SU-DHL-6 (cell line): ENCODE data around the gene NEK10.

Experiments
- H2AFZ ChIP-seq: fragments of 200-600 bp; sonication (generic); 2 replicates; pipeline ENCODE4 v1.6.1; 2014; ENCODE audit warnings: low read depth, mild to moderate bottlenecking, moderate library complexity, mixed read lengths, antibody characterized with exemption, low read length; ENCODE audit not compliant: severe bottlenecking
- H3F3A ChIP-seq: fragments of 200-600 bp; shearing (Covaris generic); 2 replicates; pipeline ENCODE4 v1.6.0; 2016; ENCODE audit warnings: antibody characterized with exemption, mild to moderate bottlenecking; ENCODE audit not compliant: insufficient read depth
- H3K27ac ChIP-seq: fragments of 200-600 bp; sonication (generic); 2 replicates; pipeline ENCODE4 v1.5.1; 2016; ENCODE audit warnings: low read depth, mild to moderate bottlenecking, low read length, moderate library complexity, mixed read lengths
- H3K27me3 ChIP-seq: fragments of 200-600 bp; sonication (generic), shearing (Covaris generic); 2 replicates; pipeline ENCODE4 v1.6.0; 2014; ENCODE audit warnings: mild to moderate bottlenecking, low read length
- H3K36me3 ChIP-seq: fragments of 200-600 bp; sonication (generic); 2 replicates; pipeline ENCODE4 v1.6.1; 2014; ENCODE audit warnings: mild to moderate bottlenecking, low read length, mixed read lengths
- H3K4me2 ChIP-seq: fragments of 300-600, 200-600 bp; shearing (Covaris generic), sonication (generic); 2 replicates; pipeline ENCODE4 v1.6.0; 2014; ENCODE audit warnings: low read length, low read depth, mild to moderate bottlenecking; ENCODE audit not compliant: poor library complexity, severe bottlenecking
- H3K4me3 ChIP-seq: fragments of 200-600 bp; sonication (generic); 2 replicates; pipeline ENCODE4 v1.5.1; 2014; ENCODE audit warnings: antibody characterized with exemption, low read length, mild to moderate bottlenecking, mixed read lengths; ENCODE audit not compliant: insufficient read depth, poor library complexity, severe bottlenecking
- H3K79me2 ChIP-seq: fragments of 200-600 bp; sonication (generic); 2 replicates; pipeline ENCODE4 v1.6.1; 2014; ENCODE audit warnings: mild to moderate bottlenecking, low read length, moderate library complexity; ENCODE audit not compliant: insufficient read depth
- H3K9ac ChIP-seq: fragments of 200-600 bp; sonication (generic); 2 replicates; pipeline ENCODE4 v1.7.0; 2014; ENCODE audit warnings: mild to moderate bottlenecking, low read length
- H3K9me2 ChIP-seq: fragments of 200-600 bp; sonication (generic); replicated peaks from 2 replicates; pipeline ENCODE4 v1.6.1; 2014; ENCODE audit warnings: low read length; ENCODE audit not compliant: insufficient read depth
- H3K9me3 ChIP-seq: fragments of 200-600 bp; sonication (generic); 2 replicates; pipeline ENCODE4 v1.6.1; 2014; ENCODE audit warnings: low read length, mixed read lengths; ENCODE audit not compliant: insufficient read depth
- H4K20me1 ChIP-seq: fragments of 200-600 bp; sonication (generic); 2 replicates; pipeline ENCODE4 v1.6.1; 2014; ENCODE audit warnings: low read depth, mild to moderate bottlenecking, antibody characterized with exemption, low read length, moderate library complexity, mixed read lengths
- CTCF ChIP-seq: fragments of 200-600 bp; sonication (generic); IDR thresholded peaks from one replicate; pipeline ENCODE4 v1.5.1; 2017; ENCODE audit warnings: antibody characterized with exemption, mild to moderate bottlenecking, low read length, moderate library complexity; ENCODE audit not compliant: insufficient read depth, poor library complexity, severe bottlenecking
- EZH2phosphoT487 ChIP-seq: fragments of 200-600 bp; sonication (generic), shearing (Covaris generic); conservative IDR thresholded peaks from 2 replicates; pipeline ENCODE4 v1.6.1; 2018; ENCODE audit warnings: mild to moderate bottlenecking, antibody characterized with exemption, low read length, moderate library complexity, mixed read lengths

NEK10 gene

GRCh38 chr3:27326629-27327545 lies 42.3 kb downstream of the NEK10 start:
- Histone ChIP-seq H3K4me2 (no peak overlapping the region), H3K27ac (no peak overlapping the region), H3K79me2 (no peaks in the 10 kb centered on the region), H4K20me1 (no peaks in the 10 kb centered on the region), H3K27me3 (no peaks in the 10 kb centered on the region), H3K36me3 (no peaks in the 10 kb centered on the region), H3K4me3 (no peak overlapping the region), H2AFZ (no peak overlapping the region), H3K9me2 (no peaks in the 10 kb centered on the region), H3F3A (no peaks in the 10 kb centered on the region), H3K9me3 (no peaks in the 10 kb centered on the region), H3K9ac (no peak overlapping the region)
- TF ChIP-seq CTCF, result no peak
- TF ChIP-seq EZH2phosphoT487, result no peak

DNA sequence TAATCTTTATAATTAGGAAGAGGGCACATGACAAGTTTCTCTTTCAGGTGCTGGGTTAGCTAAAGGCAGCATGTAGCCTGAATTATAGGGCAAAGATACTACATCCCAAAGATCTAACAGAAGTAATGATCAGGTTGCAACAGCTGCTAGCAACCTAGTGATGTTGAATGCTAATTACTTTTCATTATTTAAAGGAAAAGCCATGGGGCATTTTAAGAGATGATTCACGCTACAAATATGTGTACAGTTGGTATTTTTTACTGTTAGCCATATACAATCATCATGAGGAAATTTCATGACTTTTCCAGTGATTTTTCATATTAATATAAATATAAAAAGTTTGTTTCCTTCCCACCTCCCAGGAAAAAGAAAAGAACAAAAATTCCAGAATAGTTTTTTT lies 43.0 kb downstream of the NEK10 start:
- H3K9me2 ChIP-seq, result no peaks in the 10 kb centered on the region
- TF ChIP-seq EZH2phosphoT487 (no peak), CTCF (no peak)
- no peaks in the 10 kb centered on the region for H3K36me3 ChIP-seq
- no peaks in the 10 kb centered on the region for H3F3A ChIP-seq
- no peaks in the 10 kb centered on the region for H3K27me3 ChIP-seq
- H4K20me1 ChIP-seq, result no peaks in the 10 kb centered on the region
- H3K79me2 ChIP-seq, result no peaks in the 10 kb centered on the region
- H3K9ac ChIP-seq, result no peak overlapping the region
- no peak overlapping the region for H2AFZ ChIP-seq
- H3K27ac ChIP-seq, result no peak overlapping the region
- no peaks in the 10 kb centered on the region for H3K9me3 ChIP-seq
- no peak overlapping the region for H3K4me3 ChIP-seq
- no peak overlapping the region for H3K4me2 ChIP-seq

GRCh38 chr3:27325419-27325818 lies 43.8 kb downstream of the NEK10 start:
- no peaks in the 10 kb centered on the region for H3K9me2 ChIP-seq
- no peak overlapping the region for H3K4me3 ChIP-seq
- no peak overlapping the region for H2AFZ ChIP-seq
- H3K36me3 ChIP-seq, result no peaks in the 10 kb centered on the region
- H3F3A ChIP-seq, result no peaks in the 10 kb centered on the region
- no peaks in the 10 kb centered on the region for H3K79me2 ChIP-seq
- H4K20me1 ChIP-seq, result no peaks in the 10 kb centered on the region
- H3K4me2 ChIP-seq, result no peak overlapping the region
- H3K27me3 ChIP-seq, result no peaks in the 10 kb centered on the region
- H3K9ac ChIP-seq, result no peak overlapping the region
- H3K9me3 ChIP-seq, result no peaks in the 10 kb centered on the region
- TF ChIP-seq CTCF (no peak), EZH2phosphoT487 (no peak)
- no peak overlapping the region for H3K27ac ChIP-seq
